ENCODE data around the gene DES. TPM values are rescaled to one million over a fixed set of nuclear protein-coding genes. Genes with fewer than 3 reads are reported as not detected.

Gene DES
- total RNA-seq, 2 donors from 2014 or later = 12.7 to 23.1 TPM

DNA sequence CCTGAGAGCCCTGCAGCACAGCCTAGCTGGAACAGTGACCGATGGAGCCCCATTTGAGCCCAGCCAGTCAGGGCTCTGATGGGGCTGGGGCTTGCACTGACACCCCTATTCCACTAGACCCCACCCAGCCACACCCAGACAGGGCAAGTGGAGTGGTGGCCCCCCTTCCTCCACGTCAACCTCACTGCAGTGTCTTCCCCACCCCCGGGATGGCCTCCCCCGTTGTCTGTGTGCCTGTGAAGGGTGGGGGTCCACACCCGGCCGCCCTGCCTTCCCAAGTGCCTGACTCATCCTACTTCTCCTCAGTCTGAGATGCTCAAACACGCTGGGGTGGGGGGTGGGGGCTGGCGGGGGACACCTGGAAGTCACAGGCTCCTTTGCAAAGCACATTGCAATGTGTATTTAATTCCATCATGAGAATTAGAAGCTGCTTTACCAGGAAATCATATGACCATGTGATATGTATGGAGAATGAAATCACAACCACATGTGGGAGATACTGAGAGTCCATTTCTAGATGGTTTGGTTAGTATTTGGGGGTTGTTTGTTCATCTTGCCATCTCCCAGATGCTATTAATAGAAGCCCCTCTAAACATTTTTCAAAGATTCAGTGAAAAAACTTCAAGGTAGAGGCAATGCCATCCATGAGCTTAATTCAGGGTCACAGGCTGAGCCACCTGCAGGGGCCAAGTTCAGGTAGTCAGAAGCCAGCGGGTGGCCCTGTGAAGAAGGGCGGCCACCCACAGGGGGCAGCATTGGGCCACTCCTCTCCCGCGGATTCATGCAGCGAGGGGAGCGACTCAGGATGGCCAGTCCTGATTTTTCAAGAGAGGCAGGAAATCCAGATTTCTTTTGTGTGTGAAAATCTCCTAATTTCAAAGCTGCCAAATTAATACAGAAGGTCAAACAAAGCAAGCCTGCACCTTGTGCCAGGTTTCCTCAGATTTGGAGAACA, 57.8 kb downstream of the DES start:
- no peaks in the 10 kb centered on the region for H3K9me3 ChIP-seq
- no peaks in the 10 kb centered on the region for H3K36me3 ChIP-seq (replicated peaks in 1 of 2; ENCODE audit: insufficient read depth in 1 of 2, low read depth in 2 of 2)
- no peaks in the 10 kb centered on the region for H3K27me3 ChIP-seq
- peak; percentile 76 to 87 (median 80) for DNase-seq
- no peak overlapping the region for H3K27ac ChIP-seq
- TF ChIP-seq POLR2A (IDR thresholded peaks at IDR 0.05) = no peak
- TF ChIP-seq, protein P1, sequence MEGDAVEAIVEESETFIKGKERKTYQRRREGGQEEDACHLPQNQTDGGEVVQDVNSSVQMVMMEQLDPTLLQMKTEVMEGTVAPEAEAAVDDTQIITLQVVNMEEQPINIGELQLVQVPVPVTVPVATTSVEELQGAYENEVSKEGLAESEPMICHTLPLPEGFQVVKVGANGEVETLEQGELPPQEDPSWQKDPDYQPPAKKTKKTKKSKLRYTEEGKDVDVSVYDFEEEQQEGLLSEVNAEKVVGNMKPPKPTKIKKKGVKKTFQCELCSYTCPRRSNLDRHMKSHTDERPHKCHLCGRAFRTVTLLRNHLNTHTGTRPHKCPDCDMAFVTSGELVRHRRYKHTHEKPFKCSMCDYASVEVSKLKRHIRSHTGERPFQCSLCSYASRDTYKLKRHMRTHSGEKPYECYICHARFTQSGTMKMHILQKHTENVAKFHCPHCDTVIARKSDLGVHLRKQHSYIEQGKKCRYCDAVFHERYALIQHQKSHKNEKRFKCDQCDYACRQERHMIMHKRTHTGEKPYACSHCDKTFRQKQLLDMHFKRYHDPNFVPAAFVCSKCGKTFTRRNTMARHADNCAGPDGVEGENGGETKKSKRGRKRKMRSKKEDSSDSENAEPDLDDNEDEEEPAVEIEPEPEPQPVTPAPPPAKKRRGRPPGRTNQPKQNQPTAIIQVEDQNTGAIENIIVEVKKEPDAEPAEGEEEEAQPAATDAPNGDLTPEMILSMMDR (IDR thresholded peaks at IDR 0.05) = peak; percentile 80 to 92 (median 84)
- 33% methylated on average over 5 to 14 of the region's 14 CpGs for WGBS, 2 donors
- peak; percentile 84 for ATAC-seq
- no peaks in the 10 kb centered on the region for H3K4me1 ChIP-seq
- intact Hi-C loops (cut with DNase I) = loop anchor here (5.0 kb wide), 1 partner anchor 51 kb away; no protein-coding TSS in a partner anchor
- no peak overlapping the region for H3K4me3 ChIP-seq

Other genes starting within 250 kb of the DES start
- 1 to 10 TPM; 3.1 to 8.2 TPM for gene SLC23A3, start 248.3 kb upstream of the DES start, total RNA-seq
- 10 to 100 TPM; 25.7 to 27.4 TPM for gene CNPPD1, start 241.5 kb upstream of the DES start, total RNA-seq
- gene RETREG2, start 240.1 kb upstream of the DES start, total RNA-seq = 10 to 100 TPM; 41.9 to 43.6 TPM
- gene ZFAND2B, start 211.6 kb upstream of the DES start, total RNA-seq = 10 to 100 TPM; 36.9 to 43.3 TPM
- gene ABCB6, start 199.4 kb upstream of the DES start, total RNA-seq = 10 to 100 TPM; 10.5 to 11.7 TPM
- gene ATG9A, start 188.7 kb upstream of the DES start, total RNA-seq = 10 to 100 TPM; 21.0 to 27.7 TPM
- 10 to 100 TPM; 67.5 to 95.3 TPM for gene ANKZF1, start 188.6 kb upstream of the DES start, total RNA-seq
- 10 to 100 TPM in 1 of 2 donors, 1 to 10 TPM in 1; 3.1 to 11.2 TPM for gene GLB1L, start 172.9 kb upstream of the DES start, total RNA-seq
- 10 to 100 TPM in 1 of 2 donors, 1 to 10 TPM in 1; 8.0 to 16.8 TPM for gene STK16, start 172.9 kb upstream of the DES start, total RNA-seq
- gene TUBA4B, start 165.1 kb upstream of the DES start, total RNA-seq = not detected
- 10 to 100 TPM; 17.8 to 20.2 TPM for gene TUBA4A, start 164.5 kb upstream of the DES start, total RNA-seq
- gene DNAJB2, start 139.0 kb upstream of the DES start, total RNA-seq = 10 to 100 TPM; 60.3 to 68.0 TPM
- gene PTPRN, start 109.0 kb upstream of the DES start, total RNA-seq = 10 to 100 TPM; 18.7 to 19.8 TPM
- gene RESP18, start 85.6 kb upstream of the DES start, total RNA-seq = not detected
- gene DNPEP, start 30.5 kb upstream of the DES start, total RNA-seq = 10 to 100 TPM; 18.4 to 24.7 TPM
- 1 to 10 TPM; 2.9 to 3.6 TPM for gene SPEG, start 16.5 kb downstream of the DES start, total RNA-seq
- 10 to 100 TPM; 40.5 to 57.4 TPM for gene GMPPA, start 80.5 kb downstream of the DES start, total RNA-seq
- gene ASIC4, start 96.1 kb downstream of the DES start, total RNA-seq = not detected
- 100 to 1,000 TPM; 115 to 232 TPM for gene CHPF, start 125.4 kb downstream of the DES start, total RNA-seq
- gene TMEM198, start 125.7 kb downstream of the DES start, total RNA-seq = 1 to 10 TPM; 3.3 to 5.7 TPM
- 100 to 1,000 TPM; 119 to 185 TPM for gene OBSL1, start 153.2 kb downstream of the DES start, total RNA-seq
- 1 to 10 TPM in 1 of 2 donors, under 1 TPM in 1; 0.66 to 1.6 TPM for gene INHA, start 153.9 kb downstream of the DES start, total RNA-seq
- gene STK11IP, start 179.5 kb downstream of the DES start, total RNA-seq = 10 to 100 TPM in 1 of 2 donors, 1 to 10 TPM in 1; 9.6 to 18.1 TPM
- 10 to 100 TPM in 1 of 2 donors, 1 to 10 TPM in 1; 2.6 to 10.9 TPM for gene SLC4A3, start 209.3 kb downstream of the DES start, total RNA-seq

Measured in body of pancreas (tissue), 4 donors.